Lower leg skin (tissue), 3 donors: ENCODE data around the gene SLC7A5.

Source experiments
- POLR2A ChIP-seq, 2 donors: fragments of 450-650 bp; IDR thresholded peaks; one replicate each; pipeline ENCODE4 v1.6.1; 2016 to 2017; ENCODE audit warnings: antibody characterized with exemption in 2 of 2, mild to moderate bottlenecking in 1 of 2, moderate library complexity in 1 of 2
- TF ChIP-seq, protein P1 (sequence below), 3 donors: fragments of 450-650 bp; IDR thresholded peaks; one replicate each; pipeline ENCODE4 v1.5.1; 2016; ENCODE audit warnings: antibody characterized with exemption in 3 of 3, mild to moderate bottlenecking in 3 of 3, moderate library complexity in 2 of 3

DNA sequence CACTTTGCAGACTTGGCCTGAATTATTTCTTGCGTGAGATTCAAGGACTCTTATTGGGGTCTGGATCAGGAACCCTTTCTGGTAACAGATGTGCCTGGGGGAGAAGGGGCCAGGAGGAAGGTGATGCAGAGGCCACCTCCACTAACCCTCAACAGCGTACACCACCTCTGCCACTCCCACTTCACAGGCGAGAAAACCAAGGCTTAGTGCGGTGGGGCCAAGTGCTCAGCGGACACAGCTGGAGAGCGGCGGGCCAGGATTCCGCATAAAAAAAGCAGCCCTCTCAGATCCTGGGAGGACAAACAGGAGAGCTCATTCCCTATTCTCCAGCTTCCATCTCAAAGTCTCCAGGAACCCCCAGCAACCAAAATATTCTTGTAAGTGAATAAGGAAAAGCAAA lies 51.4 kb downstream of the SLC7A5 start:
- TF ChIP-seq, protein P1, sequence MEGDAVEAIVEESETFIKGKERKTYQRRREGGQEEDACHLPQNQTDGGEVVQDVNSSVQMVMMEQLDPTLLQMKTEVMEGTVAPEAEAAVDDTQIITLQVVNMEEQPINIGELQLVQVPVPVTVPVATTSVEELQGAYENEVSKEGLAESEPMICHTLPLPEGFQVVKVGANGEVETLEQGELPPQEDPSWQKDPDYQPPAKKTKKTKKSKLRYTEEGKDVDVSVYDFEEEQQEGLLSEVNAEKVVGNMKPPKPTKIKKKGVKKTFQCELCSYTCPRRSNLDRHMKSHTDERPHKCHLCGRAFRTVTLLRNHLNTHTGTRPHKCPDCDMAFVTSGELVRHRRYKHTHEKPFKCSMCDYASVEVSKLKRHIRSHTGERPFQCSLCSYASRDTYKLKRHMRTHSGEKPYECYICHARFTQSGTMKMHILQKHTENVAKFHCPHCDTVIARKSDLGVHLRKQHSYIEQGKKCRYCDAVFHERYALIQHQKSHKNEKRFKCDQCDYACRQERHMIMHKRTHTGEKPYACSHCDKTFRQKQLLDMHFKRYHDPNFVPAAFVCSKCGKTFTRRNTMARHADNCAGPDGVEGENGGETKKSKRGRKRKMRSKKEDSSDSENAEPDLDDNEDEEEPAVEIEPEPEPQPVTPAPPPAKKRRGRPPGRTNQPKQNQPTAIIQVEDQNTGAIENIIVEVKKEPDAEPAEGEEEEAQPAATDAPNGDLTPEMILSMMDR (IDR thresholded peaks at IDR 0.05): no peak
- TF ChIP-seq POLR2A (IDR thresholded peaks at IDR 0.05): no peak
